Endothelial cell of umbilical vein (primary cell): ENCODE measurements around the gene NCKAP5.

Experiments
- EZH2 ChIP-seq: IDR thresholded peaks from 2 replicates; pipeline ENCODE4 v1.6.1; 2012; ENCODE audit warnings: borderline replicate concordance, low read depth, mild to moderate bottlenecking, moderate library complexity, low read length, inconsistent platforms; ENCODE audit not compliant: severe bottlenecking
- FOS ChIP-seq: IDR thresholded peaks from 2 replicates; pipeline ENCODE4 v1.6.1; 2011; ENCODE audit warnings: mild to moderate bottlenecking, low read length, moderate library complexity, borderline replicate concordance; ENCODE audit not compliant: insufficient read depth
- JUN ChIP-seq: IDR thresholded peaks from 2 replicates; pipeline ENCODE4 v1.6.1; 2011; ENCODE audit warnings: borderline replicate concordance, low read depth; ENCODE audit not compliant: insufficient read length, insufficient read depth
- POLR2A ChIP-seq: IDR thresholded peaks from 2 replicates; pipeline ENCODE4 v1.6.1; 2012; ENCODE audit warnings: low read depth, mild to moderate bottlenecking, control low read depth, low read length
- POLR2AphosphoS5 ChIP-seq: IDR thresholded peaks from 2 replicates; pipeline ENCODE4 v1.6.1; 2012; ENCODE audit warnings: low read depth, mild to moderate bottlenecking, control low read depth, low read length, moderate library complexity; ENCODE audit not compliant: insufficient read depth
- TF ChIP-seq, protein P1 (sequence below), 2 donors: IDR thresholded peaks; 1 replicate in 1 of 2; 2 replicates in 1 of 2; pipeline ENCODE4 v1.5.1; 2011; ENCODE audit warnings: low read length in 2 of 2, mild to moderate bottlenecking in 2 of 2, moderate library complexity in 2 of 2, control low read depth in 1 of 2, inconsistent platforms in 1 of 2, low read depth in 1 of 2; ENCODE audit not compliant: insufficient read depth in 1 of 2; ENCODE audit errors: extremely low read depth in 1 of 2
- TF ChIP-seq, protein P2 (sequence below): IDR thresholded peaks from 2 replicates; pipeline ENCODE4 v1.6.1; 2011; ENCODE audit not compliant: insufficient read depth, insufficient read length

DNA sequence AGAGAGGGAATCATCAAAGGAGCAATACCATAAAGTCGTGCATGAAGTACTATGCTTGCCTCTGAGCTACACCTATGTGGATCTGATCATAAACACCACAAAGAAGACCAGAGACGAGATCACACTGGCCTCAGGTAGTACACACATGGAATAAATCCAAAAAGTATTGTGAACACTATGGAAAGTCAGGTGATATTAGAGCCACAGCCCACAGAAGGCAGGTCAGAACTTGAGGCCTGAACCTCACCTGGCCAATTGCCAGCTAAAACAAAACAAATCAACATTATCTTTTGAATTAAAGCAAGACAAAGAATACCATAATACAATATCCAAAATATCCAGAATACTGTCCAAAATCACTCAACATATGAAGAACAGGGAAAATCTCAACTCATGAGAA is 371.1 kb downstream of the NCKAP5 start:
- TF ChIP-seq, protein P1, sequence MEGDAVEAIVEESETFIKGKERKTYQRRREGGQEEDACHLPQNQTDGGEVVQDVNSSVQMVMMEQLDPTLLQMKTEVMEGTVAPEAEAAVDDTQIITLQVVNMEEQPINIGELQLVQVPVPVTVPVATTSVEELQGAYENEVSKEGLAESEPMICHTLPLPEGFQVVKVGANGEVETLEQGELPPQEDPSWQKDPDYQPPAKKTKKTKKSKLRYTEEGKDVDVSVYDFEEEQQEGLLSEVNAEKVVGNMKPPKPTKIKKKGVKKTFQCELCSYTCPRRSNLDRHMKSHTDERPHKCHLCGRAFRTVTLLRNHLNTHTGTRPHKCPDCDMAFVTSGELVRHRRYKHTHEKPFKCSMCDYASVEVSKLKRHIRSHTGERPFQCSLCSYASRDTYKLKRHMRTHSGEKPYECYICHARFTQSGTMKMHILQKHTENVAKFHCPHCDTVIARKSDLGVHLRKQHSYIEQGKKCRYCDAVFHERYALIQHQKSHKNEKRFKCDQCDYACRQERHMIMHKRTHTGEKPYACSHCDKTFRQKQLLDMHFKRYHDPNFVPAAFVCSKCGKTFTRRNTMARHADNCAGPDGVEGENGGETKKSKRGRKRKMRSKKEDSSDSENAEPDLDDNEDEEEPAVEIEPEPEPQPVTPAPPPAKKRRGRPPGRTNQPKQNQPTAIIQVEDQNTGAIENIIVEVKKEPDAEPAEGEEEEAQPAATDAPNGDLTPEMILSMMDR (IDR thresholded peaks at IDR 0.05; ENCODE audit: extremely low read depth in 1 of 2, insufficient read depth in 1 of 2, low read depth in 1 of 2, low read length in 2 of 2): no peak
- no peak for TF ChIP-seq POLR2A
- no peak for TF ChIP-seq EZH2
- TF ChIP-seq POLR2AphosphoS5: no peak
- TF ChIP-seq, protein P2, sequence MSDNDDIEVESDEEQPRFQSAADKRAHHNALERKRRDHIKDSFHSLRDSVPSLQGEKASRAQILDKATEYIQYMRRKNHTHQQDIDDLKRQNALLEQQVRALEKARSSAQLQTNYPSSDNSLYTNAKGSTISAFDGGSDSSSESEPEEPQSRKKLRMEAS: no peak
- TF ChIP-seq JUN: no peak
- TF ChIP-seq FOS: no peak
